Tibial nerve (tissue), 4 donors: ENCODE data around the gene SIGLEC6.

Experiments
- EP300 ChIP-seq, 2 donors: sonication (generic); formaldehyde crosslinking; IDR thresholded peaks; one replicate each; pipeline ENCODE4 v1.6.1; 2017; ENCODE audit warnings: antibody characterized with exemption in 2 of 2, mild to moderate bottlenecking in 1 of 2
- POLR2A ChIP-seq, 2 donors: fragments of 450-650 bp; IDR thresholded peaks; one replicate each; pipeline ENCODE4 v1.6.1; 2017; ENCODE audit warnings: antibody characterized with exemption in 2 of 2, mild to moderate bottlenecking in 2 of 2, moderate library complexity in 2 of 2
- TF ChIP-seq, protein P1 (sequence below), 5 experiments: fragments of 200-600 bp in 3 of 5; fragments of 450-650 bp in 2 of 5; sonication (generic) in 3 of 5; IDR thresholded peaks; one replicate each; pipeline ENCODE4 v1.5.1; 2016 to 2019; ENCODE audit warnings: antibody characterized with exemption in 5 of 5, mild to moderate bottlenecking in 3 of 5, moderate library complexity in 2 of 5

DNA sequence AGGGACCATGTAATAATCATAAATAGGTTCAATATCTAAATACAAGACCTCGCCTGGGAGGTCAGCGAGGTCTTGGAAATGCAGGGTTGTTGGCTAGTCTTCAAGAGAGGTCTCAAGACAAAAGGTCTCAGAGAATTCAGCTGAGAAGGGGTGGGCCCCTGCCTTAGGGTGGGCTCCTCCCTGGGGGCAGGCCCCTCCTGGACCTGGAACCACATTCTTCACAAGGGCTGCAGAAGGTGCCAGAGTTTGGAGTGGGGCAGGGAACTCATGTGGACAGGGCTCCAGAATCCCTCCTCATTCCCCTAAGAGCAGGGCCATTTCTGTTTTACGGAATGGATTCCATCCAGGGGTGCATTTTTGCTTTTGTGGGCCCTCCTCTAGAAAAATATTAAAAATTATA is 43.0 kb downstream of the SIGLEC6 start:
- TF ChIP-seq, protein P1, sequence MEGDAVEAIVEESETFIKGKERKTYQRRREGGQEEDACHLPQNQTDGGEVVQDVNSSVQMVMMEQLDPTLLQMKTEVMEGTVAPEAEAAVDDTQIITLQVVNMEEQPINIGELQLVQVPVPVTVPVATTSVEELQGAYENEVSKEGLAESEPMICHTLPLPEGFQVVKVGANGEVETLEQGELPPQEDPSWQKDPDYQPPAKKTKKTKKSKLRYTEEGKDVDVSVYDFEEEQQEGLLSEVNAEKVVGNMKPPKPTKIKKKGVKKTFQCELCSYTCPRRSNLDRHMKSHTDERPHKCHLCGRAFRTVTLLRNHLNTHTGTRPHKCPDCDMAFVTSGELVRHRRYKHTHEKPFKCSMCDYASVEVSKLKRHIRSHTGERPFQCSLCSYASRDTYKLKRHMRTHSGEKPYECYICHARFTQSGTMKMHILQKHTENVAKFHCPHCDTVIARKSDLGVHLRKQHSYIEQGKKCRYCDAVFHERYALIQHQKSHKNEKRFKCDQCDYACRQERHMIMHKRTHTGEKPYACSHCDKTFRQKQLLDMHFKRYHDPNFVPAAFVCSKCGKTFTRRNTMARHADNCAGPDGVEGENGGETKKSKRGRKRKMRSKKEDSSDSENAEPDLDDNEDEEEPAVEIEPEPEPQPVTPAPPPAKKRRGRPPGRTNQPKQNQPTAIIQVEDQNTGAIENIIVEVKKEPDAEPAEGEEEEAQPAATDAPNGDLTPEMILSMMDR (IDR thresholded peaks at IDR 0.05), result no peak
- no peak for TF ChIP-seq EP300 (IDR thresholded peaks at IDR 0.05)
- TF ChIP-seq POLR2A (IDR thresholded peaks at IDR 0.05), result no peak
